ENCODE measurements around the gene RAB3GAP1. TPM values are rescaled to one million over a fixed set of nuclear protein-coding genes. Genes with fewer than 3 reads are reported as not detected.

The RAB3GAP1 gene
- total RNA-seq, 1 experiment from 2014 or later: 33.7 TPM

- DNase-seq (ENCODE audit: low read depth): no peak
Observed at GRCh38 chr2:135163901-135164300, 111.8 kb downstream of the RAB3GAP1 start.

- peak; percentile 57 for DNase-seq (ENCODE audit: low read depth)
Observed at GRCh38 chr2:135164431-135164830, 112.3 kb downstream of the RAB3GAP1 start.

- no peak for DNase-seq (ENCODE audit: low read depth)
Observed at GRCh38 chr2:135167273-135167672, 115.2 kb downstream of the RAB3GAP1 start.

- DNase-seq (ENCODE audit: low read depth): no peak
Observed at GRCh38 chr2:135168204-135168856, 116.2 kb downstream of the RAB3GAP1 start.

GRCh38 chr2:135169900-135170753 lies 118.0 kb downstream of the RAB3GAP1 start:
- no peak for DNase-seq (ENCODE audit: low read depth)

- DNase-seq (ENCODE audit: low read depth): no peak
Observed at GRCh38 chr2:135174049-135174809, 122.1 kb downstream of the RAB3GAP1 start.

- no peak for DNase-seq (ENCODE audit: low read depth)
Observed at GRCh38 chr2:135174810-135175093, 122.7 kb downstream of the RAB3GAP1 start.

GRCh38 chr2:135175177-135175576 lies 123.1 kb downstream of the RAB3GAP1 start:
- no peak for DNase-seq (ENCODE audit: low read depth)

- DNase-seq (ENCODE audit: low read depth): no peak
Observed at GRCh38 chr2:135179689-135180088, 127.6 kb downstream of the RAB3GAP1 start.

GRCh38 chr2:135182190-135182589 lies 130.1 kb downstream of the RAB3GAP1 start:
- no peak for DNase-seq (ENCODE audit: low read depth)

- no peak for DNase-seq (ENCODE audit: low read depth)
Observed at GRCh38 chr2:135182601-135183000, 130.5 kb downstream of the RAB3GAP1 start.

- no peak for DNase-seq (ENCODE audit: low read depth)
Observed at GRCh38 chr2:135183822-135184221, 131.7 kb downstream of the RAB3GAP1 start.

GRCh38 chr2:135186054-135186453 lies 134.0 kb downstream of the RAB3GAP1 start:
- no peak for DNase-seq (ENCODE audit: low read depth)

- no peak for DNase-seq (ENCODE audit: low read depth)
Observed at GRCh38 chr2:135187270-135187669, 135.2 kb downstream of the RAB3GAP1 start.

- DNase-seq (ENCODE audit: low read depth): no peak
Observed at GRCh38 chr2:135189148-135189547, 137.1 kb downstream of the RAB3GAP1 start.

GRCh38 chr2:135190799-135191198 lies 138.7 kb downstream of the RAB3GAP1 start:
- DNase-seq (ENCODE audit: low read depth): no peak

- no peak for DNase-seq (ENCODE audit: low read depth)
Observed at GRCh38 chr2:135198481-135198880, 146.4 kb downstream of the RAB3GAP1 start.

- no peak for DNase-seq (ENCODE audit: low read depth)
Observed at GRCh38 chr2:135202751-135203150, 150.7 kb downstream of the RAB3GAP1 start.

- no peak for DNase-seq (ENCODE audit: low read depth)
Observed at GRCh38 chr2:135203944-135204343, 151.9 kb downstream of the RAB3GAP1 start.

GRCh38 chr2:135208016-135208415 lies 155.9 kb downstream of the RAB3GAP1 start:
- DNase-seq (ENCODE audit: low read depth): peak; percentile 2

GRCh38 chr2:135212757-135213156 lies 160.7 kb downstream of the RAB3GAP1 start:
- no peak for DNase-seq (ENCODE audit: low read depth)

GRCh38 chr2:135218426-135218825 lies 166.3 kb downstream of the RAB3GAP1 start:
- no peak for DNase-seq (ENCODE audit: low read depth)

GRCh38 chr2:135219226-135219625 lies 167.1 kb downstream of the RAB3GAP1 start:
- no peak for DNase-seq (ENCODE audit: low read depth)
